ENCODE results near the gene FDXACB1. TPM values are rescaled to one million over a fixed set of nuclear protein-coding genes. Genes with fewer than 3 reads are reported as not detected.
A peak's percentile ranks its signal among the peaks of the same experiment; 100 is the strongest.

The FDXACB1 gene
- polyA plus RNA-seq, 1 experiment, result 2.1 TPM

- no peak for DNase-seq (ENCODE audit: low read depth, low spot score)
- no peaks in the 10 kb centered on the region for H3K27me3 ChIP-seq (ENCODE audit: control insufficient read depth, insufficient read depth, low read length)
- TF ChIP-seq, protein P1, sequence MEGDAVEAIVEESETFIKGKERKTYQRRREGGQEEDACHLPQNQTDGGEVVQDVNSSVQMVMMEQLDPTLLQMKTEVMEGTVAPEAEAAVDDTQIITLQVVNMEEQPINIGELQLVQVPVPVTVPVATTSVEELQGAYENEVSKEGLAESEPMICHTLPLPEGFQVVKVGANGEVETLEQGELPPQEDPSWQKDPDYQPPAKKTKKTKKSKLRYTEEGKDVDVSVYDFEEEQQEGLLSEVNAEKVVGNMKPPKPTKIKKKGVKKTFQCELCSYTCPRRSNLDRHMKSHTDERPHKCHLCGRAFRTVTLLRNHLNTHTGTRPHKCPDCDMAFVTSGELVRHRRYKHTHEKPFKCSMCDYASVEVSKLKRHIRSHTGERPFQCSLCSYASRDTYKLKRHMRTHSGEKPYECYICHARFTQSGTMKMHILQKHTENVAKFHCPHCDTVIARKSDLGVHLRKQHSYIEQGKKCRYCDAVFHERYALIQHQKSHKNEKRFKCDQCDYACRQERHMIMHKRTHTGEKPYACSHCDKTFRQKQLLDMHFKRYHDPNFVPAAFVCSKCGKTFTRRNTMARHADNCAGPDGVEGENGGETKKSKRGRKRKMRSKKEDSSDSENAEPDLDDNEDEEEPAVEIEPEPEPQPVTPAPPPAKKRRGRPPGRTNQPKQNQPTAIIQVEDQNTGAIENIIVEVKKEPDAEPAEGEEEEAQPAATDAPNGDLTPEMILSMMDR (IDR thresholded peaks at IDR 0.05; ENCODE audit: low read depth, low read length), result no peak
- no peak overlapping the region for H3K4me3 ChIP-seq (ENCODE audit: low read depth, low read length)
- POLR2A ChIA-PET, result no interaction called here
- H3K9me3 ChIP-seq (ENCODE audit: control insufficient read depth, insufficient read depth, low read length), result no peaks in the 10 kb centered on the region
- no peak overlapping the region for H3K27ac ChIP-seq (ENCODE audit: low read depth, low read length)
- CTCF ChIA-PET, result interaction anchor here (1.3 to 3.0 kb wide), 7 partner anchors 11 to 389 kb away, joined by 3 to 20 read pairs (median 12); no protein-coding TSS in a partner anchor
Observed at GRCh38 chr11:111843661-111844060, 35.3 kb downstream of the FDXACB1 start.

DNA sequence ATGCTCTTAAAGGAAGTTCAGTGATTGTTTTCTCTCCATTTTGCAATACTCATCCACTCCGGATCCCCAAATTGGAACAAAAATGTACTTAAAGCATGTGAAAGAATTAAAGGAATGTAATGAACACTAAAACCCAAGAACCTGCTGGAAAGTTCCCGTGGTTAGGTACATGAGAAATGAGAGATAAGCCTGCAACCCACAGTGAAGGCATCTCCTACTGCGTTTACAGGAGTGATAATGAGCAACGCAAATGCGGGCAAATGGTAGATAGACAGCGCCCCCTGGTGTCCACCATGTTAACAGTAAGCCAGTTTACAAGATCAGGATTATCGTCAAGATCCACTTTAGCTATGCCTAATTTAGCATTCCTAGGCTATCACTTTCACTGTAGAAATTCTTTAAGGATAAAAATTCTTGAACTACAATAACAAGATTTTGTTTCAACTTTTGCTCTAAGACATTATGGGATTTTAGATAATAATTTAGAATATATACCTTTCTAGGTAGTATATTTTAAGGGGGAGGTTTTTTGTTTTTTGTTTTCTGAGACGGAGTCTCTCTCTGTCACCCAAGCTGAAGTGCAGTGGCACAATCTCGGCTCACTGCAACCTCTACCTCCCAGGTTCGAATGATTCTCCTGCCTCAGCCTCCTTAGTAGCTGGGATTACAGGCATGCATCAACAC is 37.5 kb downstream of the FDXACB1 start:
- ChIA-PET CTCF (interaction anchor here (0.6 to 3.2 kb wide), 37 partner anchors 8 to 387 kb away, joined by 3 to 24 read pairs (median 4); no protein-coding TSS in a partner anchor), POLR2A (interaction anchor here (0.6 kb wide), 1 partner anchor 79 kb away, joined by 4 read pairs; no protein-coding TSS in a partner anchor)
- TF ChIP-seq, protein P1 (IDR thresholded peaks at IDR 0.05; ENCODE audit: low read depth, low read length), result peak; percentile 89
- DNase-seq (ENCODE audit: low read depth, low spot score), result peak; percentile 72
- no peaks in the 10 kb centered on the region for H3K9me3 ChIP-seq (ENCODE audit: control insufficient read depth, insufficient read depth, low read length)
- no peaks in the 10 kb centered on the region for H3K27me3 ChIP-seq (ENCODE audit: control insufficient read depth, insufficient read depth, low read length)
- H3K27ac ChIP-seq (ENCODE audit: low read depth, low read length), result no peak overlapping the region
- H3K4me3 ChIP-seq (ENCODE audit: low read depth, low read length), result no peak overlapping the region

DNA sequence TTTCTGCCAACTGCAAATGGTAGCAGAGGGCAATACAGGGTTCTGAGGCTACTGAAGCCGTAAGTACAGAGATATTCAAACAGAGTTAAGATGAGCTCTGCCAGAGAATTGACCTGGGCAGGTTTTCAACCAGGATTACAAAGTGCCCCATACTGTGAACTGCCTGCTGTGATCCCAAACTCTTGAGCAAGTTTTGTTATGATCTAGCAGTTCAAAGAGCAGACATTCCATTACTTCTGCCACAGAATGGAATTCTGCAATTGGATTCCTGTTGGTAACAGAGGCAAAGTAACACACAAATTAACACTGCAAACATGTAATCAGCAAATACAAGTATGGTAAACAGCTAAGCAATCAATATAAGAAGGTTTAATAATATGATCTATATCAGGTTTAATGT is 38.8 kb downstream of the FDXACB1 start:
- H3K4me3 ChIP-seq (ENCODE audit: low read depth, low read length), result no peak overlapping the region
- TF ChIP-seq, protein P1 (IDR thresholded peaks at IDR 0.05; ENCODE audit: low read depth, low read length), result no peak
- no peaks in the 10 kb centered on the region for H3K27me3 ChIP-seq (ENCODE audit: control insufficient read depth, insufficient read depth, low read length)
- no peaks in the 10 kb centered on the region for H3K9me3 ChIP-seq (ENCODE audit: control insufficient read depth, insufficient read depth, low read length)
- H3K27ac ChIP-seq (ENCODE audit: low read depth, low read length), result no peak overlapping the region
- no peak for DNase-seq (ENCODE audit: low read depth, low spot score)
- CTCF ChIA-PET, result interaction anchor here (0.5 to 3.2 kb wide), 6 partner anchors 63 to 381 kb away, joined by 3 to 24 read pairs (median 3); no protein-coding TSS in a partner anchor
- POLR2A ChIA-PET, result no interaction called here

DNA sequence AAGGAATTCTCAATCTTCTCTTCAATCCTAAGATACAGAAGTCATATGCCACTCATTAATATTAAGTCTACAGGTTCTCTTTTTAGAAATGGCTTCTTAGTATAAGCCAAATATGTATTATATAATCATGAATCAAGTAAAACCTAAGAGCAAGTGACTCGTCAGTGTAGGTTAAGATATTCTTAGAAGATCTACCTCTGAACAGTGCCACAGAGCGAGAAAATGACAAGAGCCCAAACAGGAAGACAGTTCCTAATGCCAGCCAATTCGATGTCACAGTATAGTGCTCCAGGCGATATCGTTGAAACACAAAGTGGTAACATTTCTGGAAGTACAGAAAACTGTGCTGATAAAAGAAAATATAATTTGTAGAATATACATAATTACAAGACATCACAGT is 40.9 kb downstream of the FDXACB1 start:
- CTCF ChIA-PET, result interaction anchor here (1.4 kb wide), 1 partner anchor 61 kb away, joined by 4 read pairs; no protein-coding TSS in a partner anchor
- TF ChIP-seq, protein P1 (IDR thresholded peaks at IDR 0.05; ENCODE audit: low read depth, low read length), result no peak
- H3K4me3 ChIP-seq (ENCODE audit: low read depth, low read length), result no peak overlapping the region
- H3K27me3 ChIP-seq (ENCODE audit: control insufficient read depth, insufficient read depth, low read length), result no peaks in the 10 kb centered on the region
- POLR2A ChIA-PET, result no interaction called here
- no peaks in the 10 kb centered on the region for H3K9me3 ChIP-seq (ENCODE audit: control insufficient read depth, insufficient read depth, low read length)
- H3K27ac ChIP-seq (ENCODE audit: low read depth, low read length), result no peak overlapping the region
- DNase-seq (ENCODE audit: low read depth, low spot score), result no peak

- no peak for DNase-seq (ENCODE audit: low read depth, low spot score)
- H3K27me3 ChIP-seq (ENCODE audit: control insufficient read depth, insufficient read depth, low read length), result no peaks in the 10 kb centered on the region
- TF ChIP-seq, protein P1 (IDR thresholded peaks at IDR 0.05; ENCODE audit: low read depth, low read length), result no peak
- no peaks in the 10 kb centered on the region for H3K9me3 ChIP-seq (ENCODE audit: control insufficient read depth, insufficient read depth, low read length)
- H3K4me3 ChIP-seq (ENCODE audit: low read depth, low read length), result no peak overlapping the region
- no peak overlapping the region for H3K27ac ChIP-seq (ENCODE audit: low read depth, low read length)
- POLR2A ChIA-PET, result no interaction called here
- CTCF ChIA-PET, result interaction anchor here (1.4 kb wide), 1 partner anchor 61 kb away, joined by 4 read pairs; no protein-coding TSS in a partner anchor
Observed at GRCh38 chr11:111837366-111837891, 41.5 kb downstream of the FDXACB1 start.
